Heart right ventricle (tissue), 16 donors: ENCODE measurements around the gene CDH23. TPM values are rescaled to one million over a fixed set of nuclear protein-coding genes. Genes with fewer than 3 reads are reported as not detected.

Source experiments
- ATAC-seq, 8 donors: fragments of 200-7000 bp; cut with Tn5 transposase; one replicate each; pipeline ENCODE4 v1.9.1; 2020; ENCODE audit warnings: mild to moderate bottlenecking in 8 of 8, moderate library complexity in 8 of 8, moderate number of reproducible peaks in 1 of 8
- DNase-seq, 2 donors: peaks; one replicate each; pipeline ENCODE4 v3.0.0-alpha.2; 2020
- H3K27ac ChIP-seq, 10 donors: fragments of 200-600 bp; sonication (generic) in 2 of 10; one replicate each; pipeline versions ENCODE4 v1.5.0 to v1.8.0; 2020 to 2022; ENCODE audit warnings: mild to moderate bottlenecking in 3 of 10
- H3K27me3 ChIP-seq, 7 donors: fragments of 200-600 bp; one replicate each; pipeline ENCODE4 v1.8.0; 2021 to 2022; ENCODE audit warnings: mild to moderate bottlenecking in 2 of 7
- H3K36me3 ChIP-seq, 9 donors: fragments of 200-600 bp; sonication (generic) in 1 of 9; one replicate each; pipeline versions ENCODE4 v1.5.0 to v1.8.0; 2020 to 2022; ENCODE audit warnings: mild to moderate bottlenecking in 2 of 9
- H3K4me1 ChIP-seq, 9 donors: fragments of 200-600 bp; sonication (generic) in 1 of 9; one replicate each; pipeline versions ENCODE4 v1.5.0 to v1.8.0; 2020 to 2022; ENCODE audit warnings: mild to moderate bottlenecking in 4 of 9
- H3K4me3 ChIP-seq, 10 donors: fragments of 200-600 bp; sonication (generic) in 2 of 10; one replicate each; pipeline versions ENCODE4 v1.5.0 to v1.8.0; 2020 to 2022; ENCODE audit warnings: mild to moderate bottlenecking in 7 of 10, moderate library complexity in 2 of 10
- H3K9me3 ChIP-seq, 11 donors: fragments of 200-600 bp in 10 of 11; sonication (generic) in 2 of 11; one replicate each; pipeline versions ENCODE4 v1.5.0 to v1.8.0; 2013 to 2022; ENCODE audit warnings: mild to moderate bottlenecking in 2 of 11, control low read depth in 1 of 11, moderate library complexity in 1 of 11
- WGBS, 2 donors: extraction: QIAGEN DNeasy Blood & Tissue Kit; methylation state at CpG; one replicate each; pipeline ENCODE4 v1.1.7; 2013; ENCODE audit warnings: inconsistent platforms in 1 of 2; 5-methylcytosine and 5-hydroxymethylcytosine counted together
- intact Hi-C, 10 donors: fragments of 100-400 bp; cut with DNase I; formaldehyde crosslinking; loops; one replicate each; pipeline versions ENCODE4 v1.11.1 to v1.14.2; 2022
- microRNA-seq, 2 donors: library from miRNA; unstranded; fragments of <30 nt; microRNA quantifications; one replicate each; pipeline ENCODE4 v1.2.0, GENCODE V29; 2021
- polyA plus RNA-seq, 2 donors: library from polyadenylated mRNA; stranded (reverse); fragments of 200-250 nt; gene quantifications; one replicate each; pipeline ENCODE4 v1.2.3, GENCODE V29; 2013
- total RNA-seq, 10 donors: library from RNA; stranded (reverse); fragmentation: NEBNext Ultra II Directional in 3 of 10; extraction: Animal tissue kit (Norgen Biotek cat#: 25700) in 3 of 10; gene quantifications; one replicate each; pipeline versions ENCODE4 v1.2.1 to v1.2.4, GENCODE V29; 2021 to 2023
- TF ChIP-seq, protein P1 (sequence below), 9 donors: fragments of 200-600 bp; sonication (generic) in 2 of 9; IDR thresholded peaks; one replicate each; pipeline versions ENCODE4 v1.5.0 to v1.8.0; 2021 to 2022; ENCODE audit warnings: antibody characterized with exemption in 9 of 9, mild to moderate bottlenecking in 5 of 9, moderate library complexity in 1 of 9
- donor health status: Arrhythmogenic right ventricular cardiomyopathy.
- donor health status: ischemic (EF 13 %, LVEDD 7.1; RV severe dilation, severe dysfunction).
- donor health status: healthy with polysubstance abuse.
- donor health status: DM: no; HTN: yes; CAD: no.
- donor health status: DM: no; HTN: no; CAD: no.
- donor health status: ischemic (EF 25% LVEDD 6.9; RV normal size, moderate dysfunction).
- donor health status: ischemic (EF 25% LVEDD 5.7; RV mildly dilated, moderate dysfunction).
- donor health status: healthy.
- donor health status: DM: yes; HTN: yes; CAD: no.
- donor health status: Ischemic cardiomyopathy.
- donor health status: ischemic (EF 35%, LVEDD 5.7; RV mildly dilated, moderate dysfunction).
- donor health status: nonischemic (EF 11% LVEDD 7.7; RV severe dilation, severe dysfunction).
- donor health status: DM: yes; HTN: yes; CAD: no.
- donor health status: PGD.
- donor health status: ischemic (EF 29% LVEDD 5.4; RV normal size, mild dysfunction).
- donor health status: nonischemic (EF 23%, LVEDD 6.1; RV moderate dilation, normal function).

The CDH23 gene
- total and polyA plus RNA-seq, 12 donors = 1.1 to 7.7 (median 4.6) TPM

GRCh38 chr10:71863203-71863602 lies 466.5 kb downstream of the CDH23 start:
- Histone ChIP-seq H3K27ac (no peak overlapping the region), H3K4me1 (peaks cover 3 to 63% (median 23%) of the 10 kb centered on the region in 9 donors), H3K36me3 (no peaks in the 10 kb centered on the region), H3K4me3 (no peak overlapping the region), H3K9me3 (no peaks in the 10 kb centered on the region), H3K27me3 (no peaks in the 10 kb centered on the region)
- no peak for ATAC-seq
- WGBS, 2 donors = 96 to 97% methylated on average over 6 of the region's 6 CpGs
- TF ChIP-seq, protein P1, sequence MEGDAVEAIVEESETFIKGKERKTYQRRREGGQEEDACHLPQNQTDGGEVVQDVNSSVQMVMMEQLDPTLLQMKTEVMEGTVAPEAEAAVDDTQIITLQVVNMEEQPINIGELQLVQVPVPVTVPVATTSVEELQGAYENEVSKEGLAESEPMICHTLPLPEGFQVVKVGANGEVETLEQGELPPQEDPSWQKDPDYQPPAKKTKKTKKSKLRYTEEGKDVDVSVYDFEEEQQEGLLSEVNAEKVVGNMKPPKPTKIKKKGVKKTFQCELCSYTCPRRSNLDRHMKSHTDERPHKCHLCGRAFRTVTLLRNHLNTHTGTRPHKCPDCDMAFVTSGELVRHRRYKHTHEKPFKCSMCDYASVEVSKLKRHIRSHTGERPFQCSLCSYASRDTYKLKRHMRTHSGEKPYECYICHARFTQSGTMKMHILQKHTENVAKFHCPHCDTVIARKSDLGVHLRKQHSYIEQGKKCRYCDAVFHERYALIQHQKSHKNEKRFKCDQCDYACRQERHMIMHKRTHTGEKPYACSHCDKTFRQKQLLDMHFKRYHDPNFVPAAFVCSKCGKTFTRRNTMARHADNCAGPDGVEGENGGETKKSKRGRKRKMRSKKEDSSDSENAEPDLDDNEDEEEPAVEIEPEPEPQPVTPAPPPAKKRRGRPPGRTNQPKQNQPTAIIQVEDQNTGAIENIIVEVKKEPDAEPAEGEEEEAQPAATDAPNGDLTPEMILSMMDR (IDR thresholded peaks at IDR 0.05) = no peak
- DNase-seq = no peak
- intact Hi-C loops = no loop called here

DNA sequence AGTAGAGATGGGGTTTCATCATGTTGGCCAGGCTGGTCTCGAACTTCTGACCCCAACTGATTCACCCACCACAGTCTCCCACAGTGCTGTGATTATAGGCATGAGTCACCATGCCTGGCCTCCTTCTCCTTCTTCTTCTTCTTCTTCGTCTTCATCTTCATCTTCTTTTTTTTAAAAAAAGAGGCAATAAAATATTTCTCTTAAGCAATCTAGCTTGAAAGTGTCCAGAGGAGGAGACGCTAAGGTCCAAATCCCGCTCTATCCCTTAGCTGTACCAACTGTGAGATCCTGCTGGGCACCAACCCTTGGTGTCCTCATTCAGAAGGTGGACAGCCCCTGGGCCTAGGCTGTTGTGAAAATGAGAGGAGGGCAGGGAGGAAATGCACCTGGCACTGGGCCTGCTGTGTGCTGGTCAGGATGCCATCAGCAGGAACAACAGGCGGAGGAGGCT lies 468.2 kb downstream of the CDH23 start:
- ATAC-seq = no peak
- Histone ChIP-seq H3K27ac (peak overlapping the region in 1 of 10 donors; percentile 36), H3K4me3 (no peak overlapping the region), H3K9me3 (no peaks in the 10 kb centered on the region), H3K4me1 (peaks cover 3 to 55% (median 18%) of the 10 kb centered on the region in 9 donors), H3K36me3 (no peaks in the 10 kb centered on the region), H3K27me3 (no peaks in the 10 kb centered on the region)
- no peak for DNase-seq
- WGBS, 2 donors = 80 to 85% methylated on average over 5 of the region's 5 CpGs
- intact Hi-C loops = no loop called here
- TF ChIP-seq, protein P1 (IDR thresholded peaks at IDR 0.05) = no peak

Small RNA genes within 50 kb of the gene (microRNA-seq; reads per million reads assigned to microRNA genes)
- gene MIR7152 = 0 reads per million in 2 donors

Other genes starting within 250 kb of the CDH23 start
- 10 to 100 TPM in 9 of 10 donors, 1 to 10 TPM in 1; 9.0 to 20.6 (median 12.5) TPM for gene UNC5B, start 184.3 kb upstream of the CDH23 start, total RNA-seq
- 1 to 10 TPM; 3.3 to 5.9 TPM for gene UNC5B, start 184.3 kb upstream of the CDH23 start, polyA plus RNA-seq
- 1 to 10 TPM in 8 of 10 donors, under 1 TPM in 2; 0.89 to 3.5 (median 1.2) TPM for gene SLC29A3, start 77.7 kb upstream of the CDH23 start, total RNA-seq
- 1 to 10 TPM; 1.2 to 1.6 TPM for gene SLC29A3, start 77.7 kb upstream of the CDH23 start, polyA plus RNA-seq